ENCODE measurements around the gene KLK12.

The KLK12 gene

GRCh38 chr19:50981587-50982146 is 53.1 kb downstream of the KLK12 start:
- no peak for DNase-seq (ENCODE audit: low spot score)

GRCh38 chr19:50980208-50980607 is 54.6 kb downstream of the KLK12 start:
- no peak for DNase-seq (ENCODE audit: low spot score)

GRCh38 chr19:50979758-50980157 is 55.0 kb downstream of the KLK12 start:
- DNase-seq (ENCODE audit: low spot score), result no peak

Measured in COLO829 (cell line).